ENCODE data around the gene PRKAR2A. TPM values are rescaled to one million over a fixed set of nuclear protein-coding genes. Genes with fewer than 3 reads are reported as not detected.

Gene PRKAR2A
- total and polyA plus RNA-seq, 2 donors (not counting 3 experiments of a cell fraction or from before 2014, with no cell fraction given), result 8.6 to 69.9 TPM

DNA sequence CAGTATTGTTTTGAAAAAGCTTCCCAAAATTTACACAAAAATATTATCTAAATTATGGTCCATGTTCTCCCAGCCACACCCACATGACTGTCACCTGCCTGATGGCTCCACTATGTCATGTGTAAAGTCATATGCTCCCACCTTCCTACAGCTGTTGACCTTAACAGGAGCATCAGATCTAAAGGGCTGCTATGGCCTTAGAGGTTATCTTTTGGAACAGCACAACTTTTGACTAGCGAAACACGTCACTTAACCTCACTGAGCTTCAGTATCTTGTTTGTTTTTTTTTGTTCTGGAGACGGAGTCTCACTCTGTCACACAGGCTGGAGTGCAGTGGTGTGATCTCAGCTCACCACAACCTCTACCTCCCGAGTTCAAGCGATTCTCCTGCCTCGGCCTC is 64.4 kb downstream of the PRKAR2A start:
- Histone ChIP-seq H3K9ac (replicated peaks; ENCODE audit: extremely low read depth, insufficient read depth, low read length) (no peak overlapping the region), H3K9me1 (replicated peaks; ENCODE audit: control insufficient read depth, extremely low read depth, insufficient read depth, low read length) (no peaks in the 10 kb centered on the region), H3K4me1 (ENCODE audit: control insufficient read depth, extremely low read depth, insufficient read depth, low read length) (no peaks in the 10 kb centered on the region), H3K79me2 (ENCODE audit: control insufficient read depth, insufficient read depth, low read length) (no peaks in the 10 kb centered on the region), H3K4me3 (replicated peaks in 1 of 3; ENCODE audit: insufficient read depth in 1 of 3, low read depth in 1 of 3, low read length in 3 of 3) (no peak overlapping the region), H3K27me3 (ENCODE audit: control insufficient read depth in 2 of 2, insufficient read depth in 2 of 2, low read length in 2 of 2) (no peaks in the 10 kb centered on the region), H3K4me2 (ENCODE audit: insufficient read depth, low read length) (no peak overlapping the region), H2AFZ (ENCODE audit: low read depth, low read length) (no peak overlapping the region), H3K36me3 (ENCODE audit: control insufficient read depth in 2 of 2, extremely low read depth in 1 of 2, insufficient read depth in 2 of 2, low read length in 2 of 2) (peaks cover 3 to 4% of the 10 kb centered on the region in 2 experiments), H3K9me3 (replicated peaks; ENCODE audit: control insufficient read depth, insufficient read depth, low read length) (no peaks in the 10 kb centered on the region), H3K27ac (ENCODE audit: insufficient read depth, low read depth, low read length) (no peak overlapping the region), H4K20me1 (replicated peaks; ENCODE audit: control insufficient read depth, extremely low read depth, insufficient read depth, low read length) (no peaks in the 10 kb centered on the region)
- dilution Hi-C loops (cut with MboI; ENCODE audit: extremely low pct_ligation_motif_present, low sequenced_read_pairs), result no loop called here
- CTCF ChIA-PET, result interaction anchor here (0.9 to 1.7 kb wide), 2 partner anchors 16 to 43 kb away, joined by 3 to 5 read pairs; no protein-coding TSS in a partner anchor
- intact Hi-C loops (cut with micrococcal nuclease), result no loop called here
- DNase-seq (ENCODE audit: low read depth, low spot score) (no peak), FAIRE-seq (no peak)
- no peak for TF ChIP-seq POLR2A (IDR thresholded peaks at IDR 0.05; ENCODE audit: low read depth, low read length)
- TF ChIP-seq MYC (IDR thresholded peaks at IDR 0.05; ENCODE audit: low read depth, low read length), result no peak
- TF ChIP-seq GATA2 (IDR thresholded peaks at IDR 0.05; ENCODE audit: insufficient read depth, insufficient read length, low read depth, low read length), result no peak
- no peak for TF ChIP-seq EZH2 (IDR thresholded peaks at IDR 0.05; ENCODE audit: borderline replicate concordance, low read depth, low read length, severe bottlenecking)
- no peak for TF ChIP-seq FOS (IDR thresholded peaks at IDR 0.05; ENCODE audit: borderline replicate concordance, insufficient read depth, low read length)
- BruUV-seq (replicated peaks), result no TSS peak
- POLR2A ChIA-PET, result interaction anchor here (0.6 kb wide), 1 partner anchor 555 kb away, joined by 5 read pairs; no protein-coding TSS in a partner anchor

DNA sequence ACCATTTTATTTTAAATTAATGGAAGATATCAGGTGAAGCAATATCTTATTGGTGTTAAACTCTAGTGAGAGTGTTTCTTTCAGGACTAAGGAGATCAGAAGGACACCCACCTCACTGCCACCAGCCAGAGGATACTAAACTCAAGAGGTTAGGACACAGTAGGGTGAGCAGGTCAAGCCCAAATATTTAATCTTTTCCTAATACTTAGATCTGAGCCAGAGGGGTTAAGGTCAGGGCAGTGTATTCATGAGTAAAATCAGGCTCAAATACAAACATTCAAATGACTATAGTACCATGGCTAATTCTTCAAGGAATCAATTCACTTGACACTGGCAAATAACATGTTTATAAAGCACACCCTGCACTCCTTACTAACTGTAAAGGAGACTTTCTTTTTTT is 65.6 kb downstream of the PRKAR2A start:
- Histone ChIP-seq H3K4me1 (ENCODE audit: control insufficient read depth, extremely low read depth, insufficient read depth, low read length) (no peaks in the 10 kb centered on the region), H3K27me3 (ENCODE audit: control insufficient read depth in 2 of 2, insufficient read depth in 2 of 2, low read length in 2 of 2) (no peaks in the 10 kb centered on the region), H3K9me1 (replicated peaks; ENCODE audit: control insufficient read depth, extremely low read depth, insufficient read depth, low read length) (no peaks in the 10 kb centered on the region), H3K4me2 (ENCODE audit: insufficient read depth, low read length) (no peak overlapping the region), H3K36me3 (ENCODE audit: control insufficient read depth in 2 of 2, extremely low read depth in 1 of 2, insufficient read depth in 2 of 2, low read length in 2 of 2) (peaks cover 3 to 4% of the 10 kb centered on the region in 2 experiments), H3K27ac (ENCODE audit: insufficient read depth, low read depth, low read length) (no peak overlapping the region), H3K9ac (replicated peaks; ENCODE audit: extremely low read depth, insufficient read depth, low read length) (no peak overlapping the region), H4K20me1 (replicated peaks; ENCODE audit: control insufficient read depth, extremely low read depth, insufficient read depth, low read length) (no peaks in the 10 kb centered on the region), H2AFZ (ENCODE audit: low read depth, low read length) (no peak overlapping the region), H3K79me2 (ENCODE audit: control insufficient read depth, insufficient read depth, low read length) (no peaks in the 10 kb centered on the region), H3K9me3 (replicated peaks; ENCODE audit: control insufficient read depth, insufficient read depth, low read length) (no peaks in the 10 kb centered on the region), H3K4me3 (replicated peaks in 1 of 3; ENCODE audit: insufficient read depth in 1 of 3, low read depth in 1 of 3, low read length in 3 of 3) (no peak overlapping the region)
- POLR2A ChIA-PET, result interaction anchor here (0.6 kb wide), 1 partner anchor 119 kb away, joined by 6 read pairs; no protein-coding TSS in a partner anchor
- no TSS peak for BruUV-seq (replicated peaks)
- CTCF ChIA-PET, result interaction anchor here (1.7 kb wide), 1 partner anchor 42 kb away, joined by 5 read pairs; no protein-coding TSS in a partner anchor
- DNase-seq (ENCODE audit: low read depth, low spot score), result no peak
- dilution Hi-C loops (cut with MboI; ENCODE audit: extremely low pct_ligation_motif_present, low sequenced_read_pairs) (no loop called here), intact Hi-C loops (cut with micrococcal nuclease) (no loop called here)
- TF ChIP-seq FOS (IDR thresholded peaks at IDR 0.05; ENCODE audit: borderline replicate concordance, insufficient read depth, low read length) (no peak), GATA2 (IDR thresholded peaks at IDR 0.05; ENCODE audit: insufficient read depth, insufficient read length, low read depth, low read length) (no peak), POLR2AphosphoS5 (IDR thresholded peaks at IDR 0.05; ENCODE audit: insufficient read depth, low read depth, low read length) (no peak), MYC (IDR thresholded peaks at IDR 0.05; ENCODE audit: low read depth, low read length) (no peak), EZH2 (IDR thresholded peaks at IDR 0.05; ENCODE audit: borderline replicate concordance, low read depth, low read length, severe bottlenecking) (no peak), MAX (IDR thresholded peaks at IDR 0.05; ENCODE audit: insufficient read depth, insufficient read length) (no peak), JUN (IDR thresholded peaks at IDR 0.05; ENCODE audit: borderline replicate concordance, insufficient read depth, insufficient read length, low read depth) (no peak), POLR2A (IDR thresholded peaks at IDR 0.05; ENCODE audit: low read depth, low read length) (no peak), CTCF (IDR thresholded peaks at IDR 0.05; ENCODE audit: extremely low read depth in 1 of 2, insufficient read depth in 1 of 2, low read depth in 1 of 2, low read length in 2 of 2) (no peak)
- no peak for FAIRE-seq

All from endothelial cell of umbilical vein (primary cell).